SK-N-SH treated with all-trans-retinoic acid at 6 μM for 48 hours (cell line): Measurements from ENCODE around the gene WNK1.

Source experiments
- ATAC-seq: fragments of 200-7000 bp; cut with Tn5 transposase; 3 replicates; pipeline ENCODE4 v1.9.1; 2020; ENCODE audit warnings: mild to moderate bottlenecking, moderate library complexity
- ARNTL ChIP-seq: fragments of 450-650 bp; formaldehyde crosslinking; IDR thresholded peaks from 2 replicates; pipeline ENCODE4 v1.5.0; 2020; ENCODE audit warnings: low read depth, mild to moderate bottlenecking, moderate library complexity, borderline replicate concordance
- BACH2 ChIP-seq: fragments of 250-450 bp; sonication (Bioruptor Pico); IDR thresholded peaks from 2 replicates; pipeline ENCODE4 v1.9.0; 2021; ENCODE audit warnings: mild to moderate bottlenecking, borderline replicate concordance
- CSDC2 ChIP-seq: fragments of 250-450 bp; sonication (Bioruptor Pico); IDR thresholded peaks from 2 replicates; pipeline ENCODE4 v1.5.0; 2020; ENCODE audit warnings: mild to moderate bottlenecking, moderate library complexity
- ESRRG ChIP-seq: fragments of 250-450 bp; sonication (Bioruptor Pico); IDR thresholded peaks from 2 replicates; pipeline ENCODE4 v1.6.1; 2021; ENCODE audit warnings: mild to moderate bottlenecking
- GLIS3 ChIP-seq: fragments of 250-450 bp; sonication (Bioruptor Pico); IDR thresholded peaks from 2 replicates; pipeline ENCODE4 v1.5.0; 2020; ENCODE audit warnings: mild to moderate bottlenecking, moderate library complexity
- ISL1 ChIP-seq: fragments of 250-450 bp; sonication (Bioruptor Pico); IDR thresholded peaks from 2 replicates; pipeline ENCODE4 v2.1.2; 2022; ENCODE audit warnings: mild to moderate bottlenecking, moderate library complexity
- OSR1 ChIP-seq: fragments of 250-450 bp; sonication (Bioruptor Pico); IDR thresholded peaks from 2 replicates; pipeline ENCODE4 v1.8.0; 2022; ENCODE audit warnings: moderate library complexity, mild to moderate bottlenecking, inconsistent platforms
- PPARA ChIP-seq: fragments of 250-450 bp; sonication (Bioruptor Pico); IDR thresholded peaks from 2 replicates; pipeline ENCODE4 v1.5.0; 2020; ENCODE audit warnings: mild to moderate bottlenecking, borderline replicate concordance
- RARB ChIP-seq: fragments of 250-450 bp; sonication (Bioruptor Pico); IDR thresholded peaks from 2 replicates; pipeline ENCODE4 v1.8.0; 2021; ENCODE audit warnings: mild to moderate bottlenecking, moderate library complexity
- SNAI2 ChIP-seq: fragments of 250-450 bp; sonication (Bioruptor Pico); IDR thresholded peaks from 2 replicates; pipeline ENCODE4 v1.5.0; 2020; ENCODE audit warnings: mild to moderate bottlenecking, moderate library complexity
- TCF4 ChIP-seq: fragments of 250-450 bp; sonication (Bioruptor Pico); IDR thresholded peaks from 2 replicates; pipeline ENCODE4 v1.8.0; 2021; ENCODE audit warnings: mild to moderate bottlenecking, moderate library complexity, borderline replicate concordance
- TOX ChIP-seq: fragments of 250-450 bp; sonication (Bioruptor Pico); IDR thresholded peaks from 2 replicates; pipeline ENCODE4 v1.8.0; 2021; ENCODE audit warnings: mild to moderate bottlenecking, moderate library complexity, borderline replicate concordance
- ZC3H10 ChIP-seq: fragments of 250-450 bp; sonication (Bioruptor Pico); IDR thresholded peaks from 2 replicates; pipeline ENCODE4 v1.5.1; 2021; ENCODE audit warnings: mild to moderate bottlenecking, moderate library complexity
- ZNF70 ChIP-seq: fragments of 450-650 bp; formaldehyde crosslinking; IDR thresholded peaks from 2 replicates; pipeline ENCODE4 v1.5.0; 2020; ENCODE audit warnings: mild to moderate bottlenecking, moderate library complexity
- ZNF8 ChIP-seq: fragments of 450-650 bp; formaldehyde crosslinking; IDR thresholded peaks from 2 replicates; pipeline ENCODE4 v1.5.0; 2020; ENCODE audit warnings: mild to moderate bottlenecking, moderate library complexity
- TF ChIP-seq, protein P1 (sequence below): fragments of 250-450 bp; sonication (Bioruptor Pico); IDR thresholded peaks from 2 replicates; pipeline ENCODE4 v1.8.0; 2021; ENCODE audit warnings: low read depth, mild to moderate bottlenecking, moderate library complexity, borderline replicate concordance
- TF ChIP-seq, protein P2 (sequence below): fragments of 250-450 bp; sonication (Bioruptor Pico); IDR thresholded peaks from 2 replicates; pipeline ENCODE4 v1.5.1; 2020; ENCODE audit warnings: low read depth, mild to moderate bottlenecking, moderate library complexity
- TF ChIP-seq, protein P3 (sequence below): fragments of 250-450 bp; sonication (Bioruptor Pico); IDR thresholded peaks from 2 replicates; pipeline ENCODE4 v1.8.0; 2020; ENCODE audit warnings: mild to moderate bottlenecking, moderate library complexity, borderline replicate concordance
- TF ChIP-seq, protein P4 (sequence below): fragments of 250-450 bp; sonication (Bioruptor Pico); IDR thresholded peaks from 2 replicates; pipeline ENCODE4 v1.5.1; 2021; ENCODE audit warnings: mild to moderate bottlenecking, moderate library complexity
- TF ChIP-seq, protein P5 (sequence below): fragments of 250-450 bp; sonication (Bioruptor Pico); IDR thresholded peaks from 2 replicates; pipeline ENCODE4 v1.5.0; 2020; ENCODE audit warnings: mild to moderate bottlenecking, moderate library complexity

The WNK1 gene

DNA sequence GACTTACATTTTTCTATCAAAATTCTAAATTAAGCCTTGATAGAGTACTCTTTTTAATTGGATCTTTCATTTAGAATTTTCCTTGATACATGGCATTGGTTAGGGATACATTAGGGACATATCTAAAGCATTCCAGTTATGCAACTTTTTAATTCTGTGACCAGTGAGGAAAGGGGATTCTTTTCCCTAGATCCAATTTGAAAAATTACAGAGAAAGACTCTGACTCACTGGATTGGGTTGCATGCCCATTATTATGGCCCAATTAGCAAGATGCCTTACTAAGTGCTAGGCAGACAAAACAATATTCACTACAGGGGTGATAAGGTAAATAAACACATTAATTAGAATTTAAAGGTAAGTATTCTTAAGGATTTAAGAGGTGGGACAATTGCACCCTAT is 202.4 kb downstream of the WNK1 start:
- no peak for TF ChIP-seq TCF4
- no peak for TF ChIP-seq BACH2
- no peak for TF ChIP-seq ISL1 (CRISPR knock-in tag)
- TF ChIP-seq, protein P1, sequence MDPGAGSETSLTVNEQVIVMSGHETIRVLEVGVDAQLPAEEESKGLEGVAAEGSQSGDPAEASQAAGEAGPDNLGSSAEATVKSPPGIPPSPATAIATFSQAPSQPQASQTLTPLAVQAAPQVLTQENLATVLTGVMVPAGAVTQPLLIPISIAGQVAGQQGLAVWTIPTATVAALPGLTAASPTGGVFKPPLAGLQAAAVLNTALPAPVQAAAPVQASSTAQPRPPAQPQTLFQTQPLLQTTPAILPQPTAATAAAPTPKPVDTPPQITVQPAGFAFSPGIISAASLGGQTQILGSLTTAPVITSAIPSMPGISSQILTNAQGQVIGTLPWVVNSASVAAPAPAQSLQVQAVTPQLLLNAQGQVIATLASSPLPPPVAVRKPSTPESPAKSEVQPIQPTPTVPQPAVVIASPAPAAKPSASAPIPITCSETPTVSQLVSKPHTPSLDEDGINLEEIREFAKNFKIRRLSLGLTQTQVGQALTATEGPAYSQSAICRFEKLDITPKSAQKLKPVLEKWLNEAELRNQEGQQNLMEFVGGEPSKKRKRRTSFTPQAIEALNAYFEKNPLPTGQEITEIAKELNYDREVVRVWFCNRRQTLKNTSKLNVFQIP (CRISPR knock-in tag): no peak
- TF ChIP-seq, protein P2, sequence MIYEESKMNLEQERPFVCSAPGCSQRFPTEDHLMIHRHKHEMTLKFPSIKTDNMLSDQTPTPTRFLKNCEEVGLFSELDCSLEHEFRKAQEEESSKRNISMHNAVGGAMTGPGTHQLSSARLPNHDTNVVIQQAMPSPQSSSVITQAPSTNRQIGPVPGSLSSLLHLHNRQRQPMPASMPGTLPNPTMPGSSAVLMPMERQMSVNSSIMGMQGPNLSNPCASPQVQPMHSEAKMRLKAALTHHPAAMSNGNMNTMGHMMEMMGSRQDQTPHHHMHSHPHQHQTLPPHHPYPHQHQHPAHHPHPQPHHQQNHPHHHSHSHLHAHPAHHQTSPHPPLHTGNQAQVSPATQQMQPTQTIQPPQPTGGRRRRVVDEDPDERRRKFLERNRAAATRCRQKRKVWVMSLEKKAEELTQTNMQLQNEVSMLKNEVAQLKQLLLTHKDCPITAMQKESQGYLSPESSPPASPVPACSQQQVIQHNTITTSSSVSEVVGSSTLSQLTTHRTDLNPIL (CRISPR knock-in tag): no peak
- no peak for TF ChIP-seq OSR1
- no peak for TF ChIP-seq PPARA
- TF ChIP-seq ARNTL (CRISPR knock-in tag): no peak
- no peak for TF ChIP-seq ZNF70 (CRISPR knock-in tag)
- no peak for TF ChIP-seq SNAI2
- no peak for TF ChIP-seq ZC3H10 (CRISPR knock-in tag)
- TF ChIP-seq RARB (CRISPR knock-in tag): no peak
- TF ChIP-seq TOX: no peak
- TF ChIP-seq, protein P3, sequence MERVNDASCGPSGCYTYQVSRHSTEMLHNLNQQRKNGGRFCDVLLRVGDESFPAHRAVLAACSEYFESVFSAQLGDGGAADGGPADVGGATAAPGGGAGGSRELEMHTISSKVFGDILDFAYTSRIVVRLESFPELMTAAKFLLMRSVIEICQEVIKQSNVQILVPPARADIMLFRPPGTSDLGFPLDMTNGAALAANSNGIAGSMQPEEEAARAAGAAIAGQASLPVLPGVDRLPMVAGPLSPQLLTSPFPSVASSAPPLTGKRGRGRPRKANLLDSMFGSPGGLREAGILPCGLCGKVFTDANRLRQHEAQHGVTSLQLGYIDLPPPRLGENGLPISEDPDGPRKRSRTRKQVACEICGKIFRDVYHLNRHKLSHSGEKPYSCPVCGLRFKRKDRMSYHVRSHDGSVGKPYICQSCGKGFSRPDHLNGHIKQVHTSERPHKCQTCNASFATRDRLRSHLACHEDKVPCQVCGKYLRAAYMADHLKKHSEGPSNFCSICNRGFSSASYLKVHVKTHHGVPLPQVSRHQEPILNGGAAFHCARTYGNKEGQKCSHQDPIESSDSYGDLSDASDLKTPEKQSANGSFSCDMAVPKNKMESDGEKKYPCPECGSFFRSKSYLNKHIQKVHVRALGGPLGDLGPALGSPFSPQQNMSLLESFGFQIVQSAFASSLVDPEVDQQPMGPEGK (CRISPR knock-in tag): no peak
- no peak for ATAC-seq

DNA sequence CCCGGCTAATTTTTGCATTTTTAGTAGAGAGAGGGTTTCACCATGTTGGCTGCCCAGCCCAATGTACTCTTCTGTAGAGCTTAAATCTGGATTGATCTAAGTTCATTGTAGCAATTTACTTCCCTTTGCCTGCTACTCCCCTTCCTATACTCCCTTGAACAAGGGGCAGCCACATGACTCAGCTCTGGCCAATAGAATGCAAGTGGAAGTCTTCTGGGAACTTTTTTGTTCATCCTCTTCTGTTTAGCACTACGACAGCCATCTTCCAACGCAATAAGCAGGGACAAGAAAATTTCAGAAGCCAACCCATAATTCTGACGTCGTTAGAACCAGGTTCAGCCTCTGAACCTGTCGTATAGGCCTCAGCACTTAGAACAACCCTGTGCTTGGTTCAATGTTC is 203.6 kb downstream of the WNK1 start:
- ATAC-seq: no peak
- TF ChIP-seq, protein P4, sequence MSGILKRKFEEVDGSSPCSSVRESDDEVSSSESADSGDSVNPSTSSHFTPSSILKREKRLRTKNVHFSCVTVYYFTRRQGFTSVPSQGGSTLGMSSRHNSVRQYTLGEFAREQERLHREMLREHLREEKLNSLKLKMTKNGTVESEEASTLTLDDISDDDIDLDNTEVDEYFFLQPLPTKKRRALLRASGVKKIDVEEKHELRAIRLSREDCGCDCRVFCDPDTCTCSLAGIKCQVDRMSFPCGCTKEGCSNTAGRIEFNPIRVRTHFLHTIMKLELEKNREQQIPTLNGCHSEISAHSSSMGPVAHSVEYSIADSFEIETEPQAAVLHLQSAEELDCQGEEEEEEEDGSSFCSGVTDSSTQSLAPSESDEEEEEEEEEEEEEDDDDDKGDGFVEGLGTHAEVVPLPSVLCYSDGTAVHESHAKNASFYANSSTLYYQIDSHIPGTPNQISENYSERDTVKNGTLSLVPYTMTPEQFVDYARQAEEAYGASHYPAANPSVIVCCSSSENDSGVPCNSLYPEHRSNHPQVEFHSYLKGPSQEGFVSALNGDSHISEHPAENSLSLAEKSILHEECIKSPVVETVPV (CRISPR knock-in tag): no peak
- TF ChIP-seq ESRRG (CRISPR knock-in tag) (no peak), ZNF8 (CRISPR knock-in tag) (no peak), OSR1 (no peak), ARNTL (CRISPR knock-in tag) (no peak)
- TF ChIP-seq, protein P2 (CRISPR knock-in tag): no peak

DNA sequence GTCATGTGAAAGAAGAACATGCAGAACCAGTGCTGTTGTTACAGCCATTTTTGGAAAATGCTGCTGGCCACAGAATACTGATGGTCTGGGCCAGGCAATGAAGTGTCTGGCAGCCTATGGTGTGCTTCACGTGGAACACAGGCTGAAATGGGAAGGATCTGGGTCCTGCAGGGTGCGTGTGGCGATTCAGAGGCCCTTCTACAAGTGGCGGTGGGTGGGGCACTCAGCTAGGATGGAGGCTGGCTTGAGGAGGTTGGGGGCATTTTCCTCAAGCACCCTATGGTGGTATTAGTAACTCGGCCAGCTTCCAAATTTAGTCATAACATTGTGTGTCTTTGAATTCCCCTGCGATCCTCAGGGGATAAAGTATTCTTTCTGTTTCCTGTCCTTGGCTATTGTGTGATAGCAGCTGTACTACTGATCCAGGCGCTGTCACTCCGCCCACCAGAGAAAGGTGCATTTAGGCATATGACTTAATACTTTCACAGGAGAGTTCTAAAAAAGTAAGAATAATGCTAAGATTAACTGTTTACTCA is 206.3 kb downstream of the WNK1 start:
- ATAC-seq: no peak
- TF ChIP-seq ARNTL (CRISPR knock-in tag): no peak
- TF ChIP-seq PPARA: no peak
- TF ChIP-seq RARB (CRISPR knock-in tag): no peak
- TF ChIP-seq, protein P1 (CRISPR knock-in tag): no peak
- TF ChIP-seq CSDC2 (CRISPR knock-in tag): no peak
- TF ChIP-seq, protein P5, sequence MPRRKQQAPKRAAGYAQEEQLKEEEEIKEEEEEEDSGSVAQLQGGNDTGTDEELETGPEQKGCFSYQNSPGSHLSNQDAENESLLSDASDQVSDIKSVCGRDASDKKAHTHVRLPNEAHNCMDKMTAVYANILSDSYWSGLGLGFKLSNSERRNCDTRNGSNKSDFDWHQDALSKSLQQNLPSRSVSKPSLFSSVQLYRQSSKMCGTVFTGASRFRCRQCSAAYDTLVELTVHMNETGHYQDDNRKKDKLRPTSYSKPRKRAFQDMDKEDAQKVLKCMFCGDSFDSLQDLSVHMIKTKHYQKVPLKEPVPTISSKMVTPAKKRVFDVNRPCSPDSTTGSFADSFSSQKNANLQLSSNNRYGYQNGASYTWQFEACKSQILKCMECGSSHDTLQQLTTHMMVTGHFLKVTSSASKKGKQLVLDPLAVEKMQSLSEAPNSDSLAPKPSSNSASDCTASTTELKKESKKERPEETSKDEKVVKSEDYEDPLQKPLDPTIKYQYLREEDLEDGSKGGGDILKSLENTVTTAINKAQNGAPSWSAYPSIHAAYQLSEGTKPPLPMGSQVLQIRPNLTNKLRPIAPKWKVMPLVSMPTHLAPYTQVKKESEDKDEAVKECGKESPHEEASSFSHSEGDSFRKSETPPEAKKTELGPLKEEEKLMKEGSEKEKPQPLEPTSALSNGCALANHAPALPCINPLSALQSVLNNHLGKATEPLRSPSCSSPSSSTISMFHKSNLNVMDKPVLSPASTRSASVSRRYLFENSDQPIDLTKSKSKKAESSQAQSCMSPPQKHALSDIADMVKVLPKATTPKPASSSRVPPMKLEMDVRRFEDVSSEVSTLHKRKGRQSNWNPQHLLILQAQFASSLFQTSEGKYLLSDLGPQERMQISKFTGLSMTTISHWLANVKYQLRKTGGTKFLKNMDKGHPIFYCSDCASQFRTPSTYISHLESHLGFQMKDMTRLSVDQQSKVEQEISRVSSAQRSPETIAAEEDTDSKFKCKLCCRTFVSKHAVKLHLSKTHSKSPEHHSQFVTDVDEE (CRISPR knock-in tag): no peak
- TF ChIP-seq, protein P3 (CRISPR knock-in tag): no peak
- TF ChIP-seq, protein P4 (CRISPR knock-in tag): no peak
- TF ChIP-seq ISL1 (CRISPR knock-in tag): no peak
- TF ChIP-seq SNAI2: no peak
- TF ChIP-seq BACH2: no peak
- TF ChIP-seq ZNF8 (CRISPR knock-in tag): no peak
- no peak for TF ChIP-seq TCF4
- TF ChIP-seq OSR1: no peak
- no peak for TF ChIP-seq GLIS3 (CRISPR knock-in tag)
